Endodermal cell (in vitro differentiated cells): ENCODE results near the gene CDC25B. TPM values are rescaled to one million over a fixed set of nuclear protein-coding genes. Genes with fewer than 3 reads are reported as not detected.

Experiments used
- DNase-seq: peaks from one replicate; pipeline ENCODE4 v3.0.0-alpha.2; 2017
- H3K27ac ChIP-seq: 2 replicates; pipeline ENCODE4 v1.5.1; 2013; ENCODE audit warnings: mild to moderate bottlenecking, low read depth, low read length, moderate library complexity
- H3K27me3 ChIP-seq: 2 replicates; pipeline ENCODE4 v1.6.1; 2013; ENCODE audit warnings: mild to moderate bottlenecking, low read length, moderate library complexity; ENCODE audit not compliant: insufficient read depth, control insufficient read depth, poor library complexity, severe bottlenecking
- H3K36me3 ChIP-seq: 2 replicates; pipeline ENCODE4 v1.7.0; 2013; ENCODE audit warnings: mild to moderate bottlenecking, low read length, moderate library complexity; ENCODE audit not compliant: control insufficient read depth, insufficient read depth
- H3K4me1 ChIP-seq: one replicate; pipeline ENCODE4 v1.7.0; 2013; ENCODE audit warnings: low read length; ENCODE audit not compliant: control insufficient read depth, insufficient read depth
- H3K4me3 ChIP-seq: 2 replicates; pipeline ENCODE4 v1.5.1; 2013; ENCODE audit warnings: mild to moderate bottlenecking, low read length, moderate library complexity
- H3K9ac ChIP-seq: 2 replicates; pipeline ENCODE4 v1.6.1; 2013; ENCODE audit warnings: mild to moderate bottlenecking, low read length, moderate library complexity; ENCODE audit not compliant: poor library complexity, severe bottlenecking; ENCODE audit errors: extremely low read depth
- H3K9me3 ChIP-seq: 2 replicates; pipeline ENCODE4 v1.6.1; 2013; ENCODE audit warnings: mild to moderate bottlenecking, low read length, moderate library complexity; ENCODE audit not compliant: control insufficient read depth
- H3K27ac Mint-ChIP-seq: 2 replicates; pipeline ENCODE4 v1.8.0; 2020; ENCODE audit warnings: mixed read lengths
- H3K27me3 Mint-ChIP-seq: 2 replicates; pipeline ENCODE4 v1.8.0; 2021; ENCODE audit warnings: mild to moderate bottlenecking, mixed read lengths; ENCODE audit not compliant: insufficient read depth
- H3K36me3 Mint-ChIP-seq: 2 replicates; pipeline ENCODE4 v1.8.0; 2020; ENCODE audit warnings: low read depth, mixed read lengths
- H3K4me1 Mint-ChIP-seq: 2 replicates; pipeline ENCODE4 v1.8.0; 2020; ENCODE audit warnings: mixed read lengths
- H3K4me3 Mint-ChIP-seq: 2 replicates; pipeline ENCODE4 v1.8.0; 2020; ENCODE audit warnings: mild to moderate bottlenecking, moderate library complexity, mixed read lengths
- H3K9me3 Mint-ChIP-seq: 2 replicates; pipeline ENCODE4 v1.8.0; 2020; ENCODE audit warnings: mild to moderate bottlenecking, mixed read lengths
- WGBS, 2 experiments: methylation state at CpG; one replicate each; pipeline versions ENCODE4 v1.1.5 to v1.1.7; 2013; ENCODE audit warnings: missing lambda C conversion rate in 2 of 2, mixed read lengths in 1 of 2; ENCODE audit not compliant: insufficient coverage in 1 of 2, insufficient read length in 1 of 2; 5-methylcytosine and 5-hydroxymethylcytosine counted together
- total RNA-seq, 2 donors: library from RNA; stranded (reverse); fragmentation: NEBNext Ultra II Directional in 1 of 2; extraction: Animal tissue kit (Norgen Biotek cat#: 25700) in 1 of 2; gene quantifications; 2 replicates in 1 of 2; 3 replicates in 1 of 2; pipeline ENCODE4 v1.2.1, GENCODE V29; 2021
- TF ChIP-seq, protein P1 (sequence below): fragments of 200-600 bp; sonication (generic); conservative IDR thresholded peaks from 2 replicates; pipeline ENCODE4 v1.5.0; 2021; ENCODE audit warnings: antibody characterized with exemption, mild to moderate bottlenecking

The CDC25B gene
- total RNA-seq, 2 donors from 2014 or later: 25.7 to 33.6 TPM

DNA sequence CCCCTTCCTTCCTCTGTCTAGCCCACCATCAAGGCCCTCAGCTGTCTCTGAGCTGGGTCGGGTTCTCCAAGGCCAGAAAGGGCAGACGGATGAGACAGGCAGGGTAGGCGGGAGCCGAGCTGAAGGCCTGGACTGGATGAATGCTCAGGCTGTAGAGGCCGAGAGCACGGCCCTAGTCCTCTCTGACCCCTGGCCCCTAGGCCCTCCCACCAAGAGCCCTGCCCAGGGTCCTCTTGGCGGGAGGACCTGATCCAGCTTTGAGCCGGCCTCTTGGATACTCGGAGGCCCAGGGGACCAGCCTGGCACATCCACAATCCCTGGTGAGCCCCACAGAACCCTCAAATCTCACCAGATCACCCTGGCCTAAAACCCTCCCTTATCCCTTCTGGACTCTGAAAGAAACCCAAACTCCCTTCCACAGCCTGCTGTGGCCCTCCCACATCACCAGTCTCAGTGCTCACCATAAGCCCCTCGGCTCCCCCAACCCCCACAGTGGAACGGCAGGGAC, 36.7 kb upstream of the CDC25B start:
- H3K9me3 Mint-ChIP-seq: no peaks in the 10 kb centered on the region
- no peaks in the 10 kb centered on the region for H3K27me3 Mint-ChIP-seq
- H3K36me3 Mint-ChIP-seq: peaks cover 15% of the 10 kb centered on the region
- H3K27ac Mint-ChIP-seq: no peak overlapping the region
- no peak overlapping the region for H3K4me3 ChIP-seq
- no peaks in the 10 kb centered on the region for H3K4me1 Mint-ChIP-seq
- no peaks in the 10 kb centered on the region for H3K9me3 ChIP-seq
- WGBS, 2 experiments: 84 to 94% methylated on average over 6 to 11 of the region's 11 CpGs
- H3K27ac ChIP-seq: no peak overlapping the region
- no peaks in the 10 kb centered on the region for H3K4me1 ChIP-seq
- TF ChIP-seq, protein P1, sequence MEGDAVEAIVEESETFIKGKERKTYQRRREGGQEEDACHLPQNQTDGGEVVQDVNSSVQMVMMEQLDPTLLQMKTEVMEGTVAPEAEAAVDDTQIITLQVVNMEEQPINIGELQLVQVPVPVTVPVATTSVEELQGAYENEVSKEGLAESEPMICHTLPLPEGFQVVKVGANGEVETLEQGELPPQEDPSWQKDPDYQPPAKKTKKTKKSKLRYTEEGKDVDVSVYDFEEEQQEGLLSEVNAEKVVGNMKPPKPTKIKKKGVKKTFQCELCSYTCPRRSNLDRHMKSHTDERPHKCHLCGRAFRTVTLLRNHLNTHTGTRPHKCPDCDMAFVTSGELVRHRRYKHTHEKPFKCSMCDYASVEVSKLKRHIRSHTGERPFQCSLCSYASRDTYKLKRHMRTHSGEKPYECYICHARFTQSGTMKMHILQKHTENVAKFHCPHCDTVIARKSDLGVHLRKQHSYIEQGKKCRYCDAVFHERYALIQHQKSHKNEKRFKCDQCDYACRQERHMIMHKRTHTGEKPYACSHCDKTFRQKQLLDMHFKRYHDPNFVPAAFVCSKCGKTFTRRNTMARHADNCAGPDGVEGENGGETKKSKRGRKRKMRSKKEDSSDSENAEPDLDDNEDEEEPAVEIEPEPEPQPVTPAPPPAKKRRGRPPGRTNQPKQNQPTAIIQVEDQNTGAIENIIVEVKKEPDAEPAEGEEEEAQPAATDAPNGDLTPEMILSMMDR: no peak
- H3K36me3 ChIP-seq: peaks cover 8% of the 10 kb centered on the region
- H3K9ac ChIP-seq: no peak overlapping the region
- DNase-seq: no peak
- H3K4me3 Mint-ChIP-seq: no peak overlapping the region
- H3K27me3 ChIP-seq: no peaks in the 10 kb centered on the region

DNA sequence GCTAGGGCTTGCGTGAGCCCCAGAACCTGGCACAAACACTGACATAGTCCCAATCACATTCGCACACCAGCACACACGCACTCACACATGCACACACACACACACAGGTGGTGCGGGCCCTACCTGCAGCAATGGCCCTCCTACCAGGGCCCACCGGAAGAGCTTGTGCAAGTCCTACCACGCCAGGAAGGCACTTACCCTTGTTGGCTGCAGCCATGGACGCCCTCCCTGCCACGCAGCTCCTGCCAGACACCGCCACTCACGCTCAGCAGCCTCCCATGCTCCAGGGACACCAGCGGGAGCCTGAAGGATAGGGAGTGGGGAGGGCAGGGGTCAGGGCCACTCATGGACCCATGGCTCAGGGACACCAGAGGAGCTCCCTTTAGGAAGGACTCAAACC, 36.2 kb upstream of the CDC25B start:
- Mint-ChIP-seq H3K4me3 (no peak overlapping the region), H3K4me1 (no peaks in the 10 kb centered on the region), H3K36me3 (peaks cover 15% of the 10 kb centered on the region), H3K27ac (peak overlapping the region; percentile 42), H3K27me3 (no peaks in the 10 kb centered on the region), H3K9me3 (no peaks in the 10 kb centered on the region)
- Histone ChIP-seq H3K36me3 (peaks cover 8% of the 10 kb centered on the region), H3K4me1 (no peaks in the 10 kb centered on the region), H3K9me3 (no peaks in the 10 kb centered on the region), H3K9ac (no peak overlapping the region), H3K4me3 (no peak overlapping the region), H3K27ac (no peak overlapping the region), H3K27me3 (no peaks in the 10 kb centered on the region)
- DNase-seq: no peak
- 92% methylated on average over 4 to 11 of the region's 11 CpGs for WGBS, 2 experiments
- TF ChIP-seq, protein P1: no peak

DNA sequence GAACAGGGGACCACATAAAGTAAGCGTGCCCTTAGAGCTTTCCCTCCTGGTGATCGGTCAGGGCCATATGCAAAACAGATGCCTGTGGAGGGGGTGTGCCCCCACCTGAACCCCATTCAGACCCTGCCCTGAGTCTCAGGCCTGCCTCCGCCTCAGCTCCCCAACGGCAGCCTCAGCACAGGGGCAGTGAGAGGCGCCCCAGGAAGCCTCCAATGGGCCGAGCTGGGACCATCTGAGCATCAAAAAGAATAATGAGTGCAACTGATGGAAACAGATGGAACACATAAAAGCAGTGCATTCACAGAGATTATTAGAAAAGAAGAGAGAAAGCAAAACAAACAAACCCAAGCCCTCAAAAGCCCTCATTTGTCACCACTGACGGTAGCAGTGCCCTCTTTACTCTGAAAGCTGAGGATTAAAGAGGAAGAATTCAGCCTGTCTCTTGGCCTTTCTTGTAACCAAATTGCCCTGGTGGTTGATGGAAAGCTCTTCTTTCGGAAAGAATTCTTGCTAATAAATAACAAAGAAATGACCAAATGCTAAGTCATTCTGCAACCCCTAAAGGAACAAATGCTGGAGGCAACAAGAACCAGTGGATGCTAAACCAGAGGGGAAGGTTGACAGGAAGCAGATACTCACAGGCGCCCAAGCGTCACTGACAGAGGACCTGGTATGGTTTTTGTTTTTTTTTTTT, 35.3 kb upstream of the CDC25B start:
- H3K27ac Mint-ChIP-seq: no peak overlapping the region

More for the DNA sequence above, 35.3 kb upstream of the CDC25B start:
- no peaks in the 10 kb centered on the region for H3K4me1 Mint-ChIP-seq
- H3K9me3 ChIP-seq: no peaks in the 10 kb centered on the region
- no peaks in the 10 kb centered on the region for H3K27me3 ChIP-seq
- no peak for DNase-seq
- H3K36me3 Mint-ChIP-seq: peaks cover 15% of the 10 kb centered on the region
- no peaks in the 10 kb centered on the region for H3K27me3 Mint-ChIP-seq
- TF ChIP-seq, protein P1: no peak
- 88 to 91% methylated on average over 8 to 10 of the region's 10 CpGs for WGBS, 2 experiments
- no peak overlapping the region for H3K4me3 Mint-ChIP-seq
- H3K4me3 ChIP-seq: no peak overlapping the region
- peaks cover 8% of the 10 kb centered on the region for H3K36me3 ChIP-seq
- no peaks in the 10 kb centered on the region for H3K9me3 Mint-ChIP-seq
- no peak overlapping the region for H3K9ac ChIP-seq
- no peak overlapping the region for H3K27ac ChIP-seq
- no peaks in the 10 kb centered on the region for H3K4me1 ChIP-seq
